Vagina (tissue), 2 donors: ENCODE results near the gene SIK3.

Experiments used
- CTCF ChIP-seq, 3 experiments: fragments of 450-650 bp in 2 of 3; fragments of 200-600 bp in 1 of 3; sonication (generic) in 1 of 3; IDR thresholded peaks; one replicate each; pipeline ENCODE4 v1.5.1; 2017 to 2019; ENCODE audit warnings: antibody characterized with exemption in 3 of 3, mild to moderate bottlenecking in 2 of 3, moderate library complexity in 2 of 3
- POLR2A ChIP-seq, 2 donors: fragments of 450-650 bp; IDR thresholded peaks; one replicate each; pipeline ENCODE4 v1.6.1; 2017; ENCODE audit warnings: antibody characterized with exemption in 2 of 2, mild to moderate bottlenecking in 2 of 2, moderate library complexity in 2 of 2
- POLR2AphosphoS5 ChIP-seq, 2 donors: sonication (generic); formaldehyde crosslinking; IDR thresholded peaks; one replicate each; pipeline ENCODE4 v1.9.0; 2017; ENCODE audit warnings: antibody characterized with exemption in 2 of 2, mild to moderate bottlenecking in 2 of 2, low read depth in 1 of 2; ENCODE audit not compliant: insufficient read depth in 1 of 2

GRCh38 chr11:116925050-116925449 lies 173.2 kb downstream of the SIK3 start:
- TF ChIP-seq CTCF (IDR thresholded peaks at IDR 0.05) = no peak
- no peak for TF ChIP-seq POLR2AphosphoS5 (IDR thresholded peaks at IDR 0.05; ENCODE audit: insufficient read depth in 1 of 2, low read depth in 1 of 2)
- no peak for TF ChIP-seq POLR2A (IDR thresholded peaks at IDR 0.05)
